HL-60 (cell line): ENCODE data around the gene SYNGR4.

Experiments
- DNase-seq, 2 experiments: peaks; one replicate each; pipeline ENCODE4 v3.0.0-alpha.2; 2010 to 2020; ENCODE audit warnings: low read depth in 1 of 2, low spot score in 1 of 2
- H3K27ac ChIP-seq: fragments of 250-450 bp; sonication (Bioruptor Pico); replicated peaks from 2 replicates; pipeline ENCODE4 v1.5.1; 2020; ENCODE audit warnings: mild to moderate bottlenecking, moderate library complexity
- H3K27me3 ChIP-seq: fragments of 250-450 bp; sonication (Bioruptor Pico); 2 replicates; pipeline ENCODE4 v1.5.1; 2021; ENCODE audit warnings: mild to moderate bottlenecking, moderate library complexity; ENCODE audit not compliant: insufficient read depth, poor library complexity, severe bottlenecking
- H3K4me3 ChIP-seq: replicated peaks from 2 replicates; pipeline ENCODE4 v1.5.1; 2011; ENCODE audit warnings: mild to moderate bottlenecking, control low read depth, low read length; ENCODE audit not compliant: insufficient read depth
- CTCF ChIP-seq: IDR thresholded peaks from one replicate; pipeline ENCODE4 v1.5.1; 2011; ENCODE audit warnings: low read length, control low read depth, inconsistent platforms; ENCODE audit not compliant: insufficient read depth
- GABPA ChIP-seq: IDR thresholded peaks from 2 replicates; pipeline ENCODE4 v1.6.1; 2012; ENCODE audit warnings: low read depth
- POLR2AphosphoS5 ChIP-seq: IDR thresholded peaks from 2 replicates; pipeline ENCODE4 v1.6.1; 2012; ENCODE audit warnings: low read depth
- REST ChIP-seq: IDR thresholded peaks from 2 replicates; pipeline ENCODE4 v1.6.1; 2012; ENCODE audit warnings: low read depth; ENCODE audit not compliant: insufficient replicate concordance
- SPI1 ChIP-seq: IDR thresholded peaks from 2 replicates; pipeline ENCODE4 v1.6.1; 2012; ENCODE audit warnings: low read depth, mild to moderate bottlenecking, borderline replicate concordance

The SYNGR4 gene

GRCh38 chr19:48400018-48400742, 36.0 kb downstream of the SYNGR4 start:
- no peak overlapping the region for H3K27ac ChIP-seq

DNA sequence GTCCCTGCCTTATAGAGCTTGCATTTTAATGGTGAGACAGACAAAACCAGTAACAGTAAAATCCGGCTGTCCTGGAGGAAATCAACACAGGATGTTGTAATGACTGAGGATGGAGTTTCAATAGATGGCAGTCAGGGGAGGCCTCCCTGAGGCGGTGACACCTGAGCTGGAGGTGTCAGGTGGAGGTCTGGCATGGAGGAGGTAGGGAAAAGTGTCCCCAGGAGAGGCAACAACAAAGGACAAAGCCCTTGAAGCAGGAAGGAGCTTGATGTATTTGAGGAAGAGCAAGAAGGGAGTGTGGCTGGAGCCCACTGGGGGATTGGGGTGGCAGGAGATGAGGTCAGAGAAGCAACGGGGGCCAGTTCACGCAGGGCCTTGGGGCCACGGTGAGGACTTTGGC, 37.1 kb downstream of the SYNGR4 start:
- H3K27ac ChIP-seq: no peak overlapping the region
- H3K4me3 ChIP-seq: no peak overlapping the region
- peaks cover 14% of the 10 kb centered on the region for H3K27me3 ChIP-seq
- TF ChIP-seq REST (no peak), GABPA (no peak), SPI1 (no peak)
- DNase-seq: no peak

More at GRCh38 chr19:48400018-48400742, 36.0 kb downstream of the SYNGR4 start:
- no peak for DNase-seq
- TF ChIP-seq POLR2AphosphoS5 (no peak), GABPA (no peak), SPI1 (no peak), REST (no peak), CTCF (no peak)
- peaks cover 25% of the 10 kb centered on the region for H3K27me3 ChIP-seq
- H3K4me3 ChIP-seq: no peak overlapping the region

DNA sequence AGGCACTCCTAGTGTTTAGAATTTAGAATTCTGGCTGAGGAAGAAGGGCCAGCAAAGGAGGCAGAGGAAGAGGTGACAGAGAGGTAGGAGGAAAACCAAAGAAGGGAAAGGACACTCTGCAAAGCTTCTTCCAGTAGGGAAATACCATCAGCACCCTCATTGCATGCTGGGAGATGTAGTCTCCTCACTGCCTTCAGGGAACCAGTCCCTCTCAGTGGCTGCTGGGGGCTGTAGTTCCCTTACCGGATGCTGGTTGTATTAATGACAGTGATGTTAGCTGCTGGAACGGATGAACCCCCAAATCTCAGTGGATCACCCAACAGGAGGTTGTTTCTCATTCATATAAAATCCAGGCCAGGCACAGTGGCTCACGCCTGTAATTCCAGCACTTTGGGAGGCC, 39.4 kb downstream of the SYNGR4 start:
- Histone ChIP-seq H3K4me3 (no peak overlapping the region), H3K27me3 (no peaks in the 10 kb centered on the region), H3K27ac (no peak overlapping the region)
- no peak for TF ChIP-seq POLR2AphosphoS5
- TF ChIP-seq CTCF: no peak
- no peak for TF ChIP-seq GABPA
- no peak for TF ChIP-seq REST
- no peak for TF ChIP-seq SPI1
- peak in 1 of 2 experiments; percentile 79 for DNase-seq
